Kidney glomerular epithelial cell (primary cell): Measurements from ENCODE around the gene C4orf50.
"Not testable (repeated sequence)": the region's sequence is repeated elsewhere in the genome, so short reads cannot be mapped to it uniquely, and the experiment has no call there.

Experiments
- DNase-seq: peaks from one replicate; lab custom pipeline; 2025; lab: John Stamatoyannopoulos, UW

C4orf50 gene

DNA sequence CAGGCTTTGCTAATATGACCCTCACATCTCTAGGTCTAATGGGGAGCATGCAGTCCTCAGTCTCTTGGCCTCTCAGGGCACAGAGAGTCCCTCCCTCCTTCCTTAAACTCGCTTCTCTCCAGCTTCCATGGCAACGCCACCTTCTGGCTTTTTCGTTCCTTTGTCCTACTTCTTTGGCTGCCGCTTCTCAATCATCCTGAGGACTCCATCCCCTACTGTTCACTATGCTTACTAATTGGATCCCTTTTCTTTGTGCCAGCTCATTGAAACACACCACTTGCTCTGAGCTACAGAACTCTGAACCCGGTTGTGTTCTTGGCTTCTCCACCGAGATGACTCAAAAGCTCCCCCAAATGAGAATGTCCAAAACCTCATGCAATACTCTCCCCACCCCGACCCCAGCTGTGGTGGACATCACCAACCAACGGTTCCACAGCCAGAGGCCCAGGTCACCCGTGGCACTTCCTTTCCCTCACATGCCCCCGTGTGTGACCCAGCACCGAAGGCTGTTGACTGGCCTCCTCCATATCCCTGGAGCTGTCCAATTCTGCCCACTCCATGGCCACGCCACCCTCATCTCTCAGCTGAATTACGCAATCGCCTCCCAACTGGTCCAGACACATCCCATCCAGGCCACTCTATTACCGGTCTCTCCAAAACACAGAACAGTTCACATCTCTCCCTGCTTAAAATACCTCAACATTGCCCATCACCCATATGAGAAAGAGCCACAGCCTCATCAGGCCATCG is 160.0 kb downstream of the C4orf50 start:
- no peak for DNase-seq

DNA sequence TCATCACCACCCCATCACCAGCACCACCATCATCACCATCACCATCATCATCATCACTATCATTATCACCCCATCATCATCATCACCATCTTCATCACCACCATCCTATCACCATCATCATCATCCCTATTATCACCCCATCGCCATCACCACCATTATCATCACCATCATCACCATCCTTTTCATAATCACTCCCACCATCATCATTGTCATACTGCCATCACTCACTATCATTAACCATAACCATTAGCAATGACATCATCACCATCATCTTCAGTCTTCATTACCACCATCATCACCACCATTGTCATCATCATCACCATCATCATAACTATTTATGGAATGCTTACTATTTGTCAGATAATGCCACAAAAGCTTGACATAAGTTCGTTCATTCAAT is 161.0 kb downstream of the C4orf50 start:
- DNase-seq, result no peak

DNA sequence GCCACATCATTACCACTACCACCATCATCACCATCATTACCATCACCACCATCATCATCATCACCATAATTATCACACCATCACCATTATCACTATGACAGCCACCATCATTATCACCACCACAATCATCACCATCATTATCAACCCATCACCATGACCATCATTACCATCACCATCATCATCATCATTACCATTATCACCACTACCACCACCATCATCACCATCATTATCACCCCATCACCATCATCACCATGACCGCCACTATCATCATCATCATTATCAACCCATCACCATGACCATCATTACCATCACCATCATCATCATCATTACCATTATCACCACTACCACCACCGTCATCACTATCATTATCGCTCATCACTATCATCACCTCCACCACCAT is 161.9 kb downstream of the C4orf50 start:
- DNase-seq, result not testable (repeated sequence)

DNA sequence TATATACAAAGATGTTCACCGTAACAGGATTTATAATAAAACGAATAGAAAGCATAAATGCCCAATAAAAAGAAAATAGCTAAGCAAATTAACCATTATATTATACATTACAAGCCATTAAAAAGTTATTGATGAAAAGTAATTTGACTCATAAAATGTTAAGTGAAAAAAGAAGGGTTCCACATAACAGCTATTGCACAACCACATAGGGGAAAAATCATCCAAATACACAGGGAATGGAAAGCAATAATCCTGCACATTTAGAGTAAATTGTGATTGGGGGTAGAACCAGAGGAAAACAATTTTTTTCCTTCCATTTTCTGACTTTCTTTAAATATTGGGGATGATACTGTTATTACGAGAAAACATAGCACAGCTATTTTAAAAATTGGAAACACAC is 163.3 kb downstream of the C4orf50 start:
- no peak for DNase-seq

DNA sequence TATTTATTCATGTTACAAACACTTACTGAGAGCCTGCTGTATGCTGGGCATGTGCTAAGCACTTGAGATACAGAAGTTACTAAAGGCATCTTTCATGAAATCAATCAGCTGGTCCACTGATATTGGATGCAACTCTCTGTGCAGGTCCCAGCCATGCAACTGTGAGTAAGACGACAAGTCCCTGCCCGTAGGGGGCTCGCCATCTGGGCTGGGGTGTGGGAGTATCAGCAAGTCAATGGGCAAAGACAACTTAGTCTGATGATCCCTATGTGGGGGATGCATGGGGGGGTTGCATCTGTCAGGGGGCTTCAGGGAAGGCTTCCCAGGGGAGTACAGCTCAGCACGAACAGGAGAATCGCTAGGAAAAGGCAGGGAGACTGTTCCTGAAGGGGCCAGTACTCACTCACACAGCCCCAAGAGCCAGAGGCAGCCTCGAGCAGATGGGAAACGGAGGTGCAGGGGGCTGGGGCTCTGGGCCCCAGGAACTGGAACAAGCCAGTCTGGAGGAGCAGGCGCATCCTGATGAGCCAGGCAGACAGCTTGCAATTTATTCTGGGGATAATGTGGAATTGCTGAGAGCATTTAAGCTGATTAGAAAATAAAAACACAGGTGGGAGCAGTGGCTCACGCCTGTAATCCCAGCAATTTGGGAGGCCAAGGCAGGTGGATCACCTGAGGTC is 165.6 kb downstream of the C4orf50 start:
- no peak for DNase-seq

DNA sequence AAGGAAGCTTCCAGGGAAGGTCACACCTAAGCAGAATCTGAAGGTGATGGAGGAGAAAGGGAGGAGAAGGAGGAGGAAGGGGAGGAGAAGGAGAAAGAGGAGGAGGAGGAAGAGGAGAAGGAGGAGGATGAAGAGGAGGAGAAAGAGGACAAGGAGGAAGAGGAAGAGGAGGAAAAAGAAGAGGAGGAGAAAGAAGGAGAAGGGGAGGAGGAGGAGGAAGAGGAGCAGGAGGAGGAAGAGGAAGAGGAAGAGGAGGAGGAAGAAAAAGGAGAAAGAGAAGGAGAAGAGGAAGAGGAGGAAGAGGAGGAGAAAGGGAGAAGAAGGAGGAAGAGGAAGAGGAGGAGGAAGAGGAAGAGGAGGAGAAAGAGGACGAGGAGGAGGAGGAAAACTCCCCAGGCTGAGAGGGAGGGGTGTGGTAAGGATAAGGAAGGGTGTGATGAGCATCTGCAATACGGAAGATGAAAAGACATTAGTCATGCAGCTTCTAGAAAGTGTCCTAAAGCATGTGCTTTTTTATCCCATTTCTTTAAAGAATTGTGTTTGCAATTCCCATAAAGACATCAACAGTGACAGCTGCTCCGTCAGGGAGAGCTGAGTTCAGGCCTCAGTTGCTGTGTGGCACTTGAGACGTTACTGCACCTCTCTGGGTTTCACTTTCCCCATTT is 166.5 kb downstream of the C4orf50 start:
- DNase-seq, result no peak
